Medulla oblongata (tissue), 1 donor: ENCODE data around the gene CLK2.
"Not testable (repeated sequence)": the region's sequence is repeated elsewhere in the genome, so short reads cannot be mapped to it uniquely, and the experiment has no call there.

Experiments used
- DNase-seq: peaks from one replicate; pipeline ENCODE4 v3.0.0-alpha.2; 2015; ENCODE audit errors: extremely low spot score

CLK2 gene

DNA sequence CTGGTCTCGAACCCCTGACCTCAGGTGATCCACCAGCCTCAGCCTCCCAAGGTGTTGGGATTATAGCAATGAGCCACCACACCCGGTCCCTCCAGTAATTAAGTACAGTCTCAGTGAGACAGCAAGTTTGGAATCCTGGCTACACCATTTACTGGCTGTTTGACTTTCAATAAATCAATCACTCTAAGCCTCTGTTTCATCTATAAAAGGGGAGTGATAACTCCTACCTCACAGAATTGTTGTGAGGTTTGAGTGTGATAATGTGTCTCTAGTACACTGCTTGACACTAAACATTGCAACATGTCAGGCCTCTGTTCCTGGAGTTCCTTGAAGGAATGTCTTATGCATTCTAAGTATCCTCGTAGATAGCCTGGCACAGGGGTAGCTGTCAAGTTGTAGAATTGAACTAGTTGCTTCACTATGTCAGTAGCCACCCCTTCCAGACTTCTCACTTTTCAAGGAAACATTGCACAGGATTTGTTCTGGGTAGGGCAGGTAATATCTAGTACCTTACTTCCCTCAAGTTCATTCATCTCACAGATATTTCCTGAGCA is 30.4 kb downstream of the CLK2 start:
- no peak for DNase-seq

DNA sequence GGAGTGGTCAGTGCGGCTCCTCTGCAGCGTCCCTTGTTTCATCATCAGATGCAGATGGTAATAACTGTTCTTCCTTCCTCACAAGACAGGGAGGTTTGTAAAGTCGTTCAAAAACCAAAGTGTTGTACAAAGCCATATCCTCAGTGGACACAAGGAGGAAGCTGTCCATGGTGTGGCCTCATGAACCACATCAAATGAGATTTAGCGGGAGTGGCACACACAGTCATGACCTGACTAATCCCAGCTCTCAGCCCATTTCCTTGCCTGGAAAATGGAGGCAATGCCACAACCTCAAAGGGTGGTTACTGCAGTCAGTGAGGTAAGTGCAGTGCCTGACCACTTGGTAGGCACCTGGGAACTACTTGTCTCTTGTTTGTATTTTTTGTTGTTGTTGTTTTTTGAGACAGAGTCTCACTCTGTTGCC is 31.5 kb downstream of the CLK2 start:
- no peak for DNase-seq

DNA sequence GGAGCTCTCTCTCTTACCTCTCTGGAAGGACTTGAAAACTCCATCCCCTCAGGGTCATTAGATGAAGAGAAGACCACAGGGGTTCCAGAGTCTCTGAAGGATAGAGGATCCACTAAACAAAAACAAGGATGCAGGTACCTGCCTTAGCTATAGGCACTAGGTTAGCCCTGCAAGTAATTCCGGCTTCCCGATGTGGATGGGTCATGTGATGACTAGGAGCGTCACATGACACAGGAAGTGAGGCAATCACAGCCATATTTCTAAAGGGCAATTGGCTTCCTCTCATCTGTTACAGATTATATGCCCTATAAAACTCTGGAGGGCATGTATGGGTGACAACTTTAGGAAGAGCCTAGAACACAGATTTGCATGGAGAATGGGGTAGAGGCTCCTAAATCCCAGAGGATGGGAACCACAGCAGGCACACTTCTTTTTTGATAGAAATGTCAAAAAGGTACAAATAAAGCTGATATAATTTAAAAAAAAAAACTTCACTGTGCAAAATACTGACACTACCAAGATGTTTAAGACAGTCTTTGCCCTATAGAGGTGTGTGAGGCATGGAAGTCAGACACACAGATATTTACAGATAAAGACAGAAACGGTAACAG is 32.1 kb downstream of the CLK2 start:
- peak; percentile 94 for DNase-seq

DNA sequence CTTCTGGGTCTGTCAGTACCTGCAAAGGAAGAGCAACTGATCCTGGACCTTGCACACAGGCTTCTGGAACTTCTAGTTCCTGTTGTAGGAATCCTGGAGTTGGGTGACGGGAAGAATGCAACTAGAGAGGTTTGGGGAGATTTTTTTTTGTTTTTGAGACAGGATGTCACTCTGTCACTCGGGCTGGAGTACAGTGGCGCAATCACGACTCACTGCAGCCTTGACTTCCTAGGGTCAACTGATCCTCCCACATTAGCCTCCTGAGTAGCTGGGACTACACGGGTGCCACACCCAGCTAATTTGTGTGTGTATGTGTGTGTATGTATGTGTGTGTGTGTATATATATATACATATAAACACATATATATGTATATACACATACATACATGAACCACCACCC is 36.9 kb downstream of the CLK2 start:
- no peak for DNase-seq

DNA sequence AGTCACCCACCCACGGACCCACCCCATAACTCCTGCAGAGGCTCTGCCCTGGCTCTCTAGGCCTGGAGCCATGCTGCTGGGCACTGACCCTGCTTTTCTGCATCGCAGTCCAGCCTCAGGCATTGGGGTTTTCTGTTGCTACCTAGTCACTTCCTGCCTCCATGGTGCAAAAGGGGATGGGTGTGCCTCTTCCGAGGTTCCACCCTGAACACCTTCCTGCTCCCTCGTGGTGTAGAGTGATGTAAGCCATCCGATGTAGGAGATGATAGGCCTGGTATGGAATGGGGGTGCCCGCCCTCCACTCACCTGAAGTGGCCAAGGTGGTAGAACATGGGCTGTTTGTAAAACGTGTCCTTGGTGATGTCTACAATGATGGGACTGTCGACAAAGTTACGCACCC is 37.9 kb downstream of the CLK2 start:
- not testable (repeated sequence) for DNase-seq

DNA sequence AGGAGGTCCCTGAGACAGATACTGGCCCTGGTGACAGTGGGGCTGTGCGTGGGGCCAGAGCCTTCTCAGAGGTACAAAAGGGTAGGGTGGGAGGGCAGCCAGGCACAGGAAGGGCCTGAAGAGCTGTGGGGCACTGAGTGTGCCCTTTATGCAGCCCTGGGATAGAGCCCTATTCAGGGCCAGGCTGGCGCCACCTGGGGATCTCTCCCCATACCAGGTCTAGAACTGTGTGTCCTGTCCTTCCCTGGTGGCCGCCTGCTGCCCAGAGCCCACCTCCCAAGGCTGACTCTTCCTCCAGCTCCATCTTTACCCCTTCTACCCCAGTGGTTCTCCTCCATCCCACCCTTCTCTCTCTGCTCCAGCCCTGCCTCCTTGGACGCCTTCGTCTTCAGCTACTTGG is 39.8 kb downstream of the CLK2 start:
- DNase-seq: not testable (repeated sequence)

DNA sequence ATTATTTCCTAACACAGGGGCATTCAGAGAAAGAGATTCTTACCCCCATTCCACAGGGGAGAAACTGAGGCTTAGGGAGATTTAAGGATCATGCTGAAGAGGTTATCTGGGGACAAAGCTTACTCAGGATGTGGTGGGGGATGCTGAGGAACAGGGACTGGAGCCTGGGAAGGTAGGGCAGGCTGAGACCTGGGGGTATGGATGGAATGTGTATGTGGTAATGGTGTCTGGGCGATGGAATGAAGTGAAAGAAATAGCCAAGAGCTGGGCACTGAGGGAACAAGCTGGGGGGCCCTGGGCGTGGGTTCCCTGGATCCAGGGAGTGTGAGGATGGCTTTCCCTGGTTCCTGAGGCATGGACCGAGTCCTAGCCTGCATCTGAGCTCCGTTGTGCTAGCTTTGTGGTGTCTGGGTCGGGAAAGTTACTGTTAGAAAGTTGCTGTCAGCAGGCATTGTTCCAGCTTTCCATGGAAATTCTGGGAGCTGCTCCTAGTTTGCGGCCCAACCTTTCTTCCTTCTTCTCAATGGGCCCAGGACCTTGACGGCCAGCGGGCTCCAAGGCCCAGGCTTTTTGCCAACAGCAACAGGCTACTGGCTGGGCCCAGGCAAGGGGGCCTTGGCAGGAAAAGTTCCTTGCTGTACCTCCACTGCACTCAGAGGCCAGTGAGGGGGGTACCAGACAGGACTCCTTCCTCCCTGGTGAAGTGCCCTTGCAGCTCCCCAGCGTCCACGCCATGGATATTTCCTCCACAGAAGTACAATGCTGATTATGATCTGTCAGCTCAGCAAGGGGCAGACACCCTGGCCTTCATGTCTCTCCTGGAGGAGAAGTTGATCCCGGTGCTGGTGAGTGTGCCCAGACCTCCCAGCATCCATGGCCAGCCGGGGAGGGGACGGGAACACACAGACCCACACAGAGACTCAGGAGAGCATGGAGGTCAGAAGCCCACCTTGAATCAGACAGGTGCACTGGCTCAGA is 41.0 kb downstream of the CLK2 start:
- peak; percentile 76 for DNase-seq

DNA sequence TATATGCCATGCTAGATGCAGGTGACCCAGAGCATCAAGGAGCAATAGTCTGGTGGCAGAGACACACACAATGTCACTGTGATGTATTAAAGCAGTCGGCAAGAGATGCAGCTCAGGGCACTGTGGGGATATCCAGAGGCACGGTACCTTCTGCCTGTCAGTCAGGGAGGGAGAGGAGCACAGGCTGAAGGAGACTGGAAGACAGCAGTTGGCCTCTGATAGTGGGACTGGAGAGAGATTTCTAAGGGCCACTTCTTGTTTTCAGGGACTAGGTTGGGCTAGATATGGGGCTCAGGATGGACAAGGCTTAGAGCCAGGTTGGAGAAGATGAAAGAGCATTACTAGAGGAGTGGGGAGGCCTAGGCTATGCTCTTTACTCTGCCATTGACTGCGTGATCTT is 42.0 kb downstream of the CLK2 start:
- not testable (repeated sequence) for DNase-seq

DNA sequence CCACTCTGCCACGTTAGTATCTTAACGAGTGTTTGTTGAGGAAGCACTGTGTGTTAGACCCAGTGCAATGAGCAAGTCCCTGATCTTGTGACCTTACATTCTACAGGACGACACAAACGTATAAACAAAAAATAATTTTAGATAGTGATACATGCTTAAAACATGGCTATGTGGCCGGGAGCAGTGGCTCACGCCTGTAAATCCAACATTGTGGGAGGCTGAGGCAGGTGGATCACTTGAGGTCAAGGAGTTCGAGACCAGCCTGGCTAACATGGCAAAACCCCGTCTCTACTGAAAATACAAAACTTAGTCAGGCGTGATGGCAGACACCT is 45.2 kb downstream of the CLK2 start:
- no peak for DNase-seq

DNA sequence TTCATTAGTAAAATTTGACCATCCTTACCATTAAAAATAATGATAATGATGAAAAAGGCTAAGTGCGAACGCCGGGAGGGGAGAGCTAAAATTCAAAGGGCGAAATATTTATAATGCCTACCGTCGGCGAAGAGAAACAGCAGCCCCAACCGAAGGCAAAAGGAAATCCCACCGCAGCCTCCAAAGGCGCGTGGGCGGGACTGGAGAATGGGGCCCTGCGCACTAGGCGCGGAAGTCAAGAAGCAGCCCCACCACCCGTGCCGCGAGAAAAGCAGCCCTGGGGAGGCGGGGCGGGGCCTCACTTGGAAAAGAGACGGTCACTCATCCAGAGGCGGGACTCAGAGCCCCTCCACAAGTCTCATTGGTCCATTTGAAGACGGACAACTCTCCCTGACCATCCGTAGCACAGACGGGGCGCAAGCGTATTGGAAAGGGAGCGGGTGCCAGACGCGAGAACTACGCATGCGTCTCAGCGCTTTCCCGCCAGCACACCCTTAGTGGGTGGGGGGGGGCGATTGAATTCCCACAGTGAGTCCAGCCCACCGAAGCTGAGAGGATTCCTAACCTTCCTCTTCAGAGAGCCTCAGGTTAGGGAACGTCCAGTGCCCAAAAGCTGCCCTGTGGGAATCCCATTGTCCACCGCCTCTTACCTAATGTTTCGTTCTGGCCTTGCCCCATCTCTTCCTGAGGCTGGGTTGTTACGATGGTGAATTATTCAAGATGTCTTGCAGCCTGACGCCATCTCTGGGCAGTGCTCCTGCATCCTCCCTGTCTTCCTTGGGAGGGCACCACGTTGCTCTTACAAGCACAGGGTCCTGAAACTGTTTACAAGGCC is 45.8 kb downstream of the CLK2 start:
- DNase-seq: peak; percentile 100

DNA sequence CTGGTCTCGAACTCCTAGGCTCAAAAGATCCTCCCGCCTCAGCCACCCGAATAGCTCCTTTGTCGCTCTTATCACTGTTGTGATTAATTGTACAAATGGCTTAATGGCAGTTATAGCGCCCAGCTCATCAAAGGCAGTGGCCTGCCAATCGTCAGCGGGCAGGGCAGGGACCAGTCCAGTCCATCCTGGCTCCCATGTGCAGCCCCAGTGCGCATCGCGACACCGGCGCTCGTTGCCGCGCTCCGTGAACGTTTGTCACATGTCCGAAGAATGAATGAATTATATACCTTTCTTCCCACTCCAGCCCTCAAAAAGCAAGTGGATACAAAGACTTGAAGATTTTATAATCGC is 46.4 kb downstream of the CLK2 start:
- peak; percentile 63 for DNase-seq

DNA sequence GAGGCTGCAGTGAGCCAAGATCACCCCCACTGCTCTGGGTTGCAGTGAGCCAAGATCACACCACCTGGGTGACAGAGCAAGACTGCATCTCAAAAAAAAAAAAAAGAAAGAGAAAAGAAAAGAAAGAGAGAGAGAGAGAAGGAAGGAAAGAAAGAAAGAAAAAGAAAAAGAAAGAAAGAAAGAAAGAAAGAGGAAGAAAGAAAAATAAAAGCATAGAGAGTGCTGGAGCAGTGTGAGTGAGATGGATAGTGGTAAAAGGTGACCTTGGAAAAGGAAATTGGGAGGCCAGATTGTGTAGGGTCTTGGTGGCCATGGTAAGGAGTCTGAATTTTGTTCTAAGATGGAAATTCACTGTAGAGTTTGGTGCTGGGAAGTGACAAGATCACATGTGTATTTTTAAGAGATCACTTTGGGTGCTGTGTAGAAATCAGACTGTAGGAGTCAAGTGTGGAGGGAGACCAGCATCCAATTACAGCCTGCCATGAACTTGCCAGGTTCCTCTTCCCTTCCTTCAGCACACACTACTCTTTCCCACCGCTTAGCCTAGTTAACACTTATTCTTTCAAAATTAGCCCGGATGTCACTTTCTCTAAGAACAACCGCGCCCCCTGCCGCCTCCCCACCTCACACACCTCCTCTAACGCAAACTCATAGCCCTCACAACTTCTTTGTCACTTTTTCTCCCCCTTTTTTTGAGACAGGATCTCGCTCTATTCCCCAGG is 47.0 kb downstream of the CLK2 start:
- peak; percentile 82 for DNase-seq

DNA sequence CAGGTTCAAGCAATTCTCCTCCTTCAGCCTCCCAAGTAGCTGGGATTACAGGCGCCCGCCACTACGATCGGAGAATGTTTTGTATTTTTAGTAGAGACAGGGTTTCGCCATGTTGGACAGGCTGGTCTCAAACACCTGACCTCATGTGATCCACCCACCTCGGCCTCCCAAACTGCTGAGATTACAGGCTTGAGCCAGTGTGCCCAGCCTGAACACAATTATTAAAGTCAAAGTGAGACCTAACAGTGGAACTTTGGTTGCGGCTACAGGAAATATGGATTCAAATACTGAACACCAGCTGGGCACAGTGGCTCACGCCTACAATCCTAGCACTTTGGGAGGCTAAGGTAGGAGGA is 47.9 kb downstream of the CLK2 start:
- not testable (repeated sequence) for DNase-seq

DNA sequence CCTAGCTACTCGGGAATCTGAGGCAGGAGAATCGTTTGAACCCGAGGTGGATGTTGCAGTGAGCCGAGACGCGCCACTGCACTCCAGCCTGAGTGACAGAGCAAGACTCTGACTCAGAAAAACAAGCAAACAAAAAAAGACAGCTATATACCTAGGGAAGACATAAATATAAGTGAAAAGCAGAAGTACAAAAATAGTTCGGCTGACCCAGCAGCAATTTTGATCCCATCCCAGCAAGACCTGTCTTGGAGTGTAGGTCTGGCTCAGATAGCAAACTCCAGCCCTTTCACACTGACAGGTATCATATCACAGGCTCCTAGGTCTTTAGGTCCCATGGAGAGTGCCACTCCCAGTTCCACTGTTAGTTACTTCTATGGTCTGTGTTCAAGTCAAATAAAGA is 50.3 kb downstream of the CLK2 start:
- no peak for DNase-seq

DNA sequence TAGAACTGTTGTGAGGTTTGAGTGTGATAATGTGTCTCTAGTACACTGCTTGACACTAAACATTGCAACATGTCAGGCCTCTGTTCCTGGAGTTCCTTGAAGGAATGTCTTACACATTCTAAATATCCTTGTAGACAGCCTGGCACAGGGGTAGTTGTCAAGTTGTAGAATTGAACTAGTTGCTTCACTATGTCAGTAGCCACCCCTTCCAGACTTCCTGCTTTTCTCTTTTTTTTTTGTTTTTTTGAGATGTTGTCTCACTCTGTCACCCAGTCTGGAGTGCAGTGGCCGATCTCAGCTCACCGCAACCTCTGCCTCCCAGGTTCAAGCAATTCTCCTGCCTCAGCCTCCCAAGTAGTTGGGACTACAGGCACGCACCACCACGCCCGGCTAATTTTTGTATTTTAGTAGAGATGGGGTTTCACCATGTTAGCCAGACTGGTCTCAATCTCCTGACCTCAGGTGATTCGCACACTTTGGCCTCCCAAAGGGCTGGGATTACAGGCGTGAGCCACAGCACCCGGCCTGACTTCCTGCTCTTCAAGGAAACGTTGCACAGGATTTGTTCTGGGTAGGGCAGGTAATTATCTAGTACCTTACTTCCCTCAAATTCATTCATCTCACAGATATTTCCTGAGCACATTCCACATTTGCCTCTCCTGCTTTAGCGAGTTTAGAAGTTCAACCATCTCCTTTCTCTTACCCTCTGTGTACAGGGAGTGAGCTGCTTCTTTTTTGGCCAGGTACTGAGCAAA is 52.9 kb downstream of the CLK2 start:
- DNase-seq: not testable (repeated sequence)

DNA sequence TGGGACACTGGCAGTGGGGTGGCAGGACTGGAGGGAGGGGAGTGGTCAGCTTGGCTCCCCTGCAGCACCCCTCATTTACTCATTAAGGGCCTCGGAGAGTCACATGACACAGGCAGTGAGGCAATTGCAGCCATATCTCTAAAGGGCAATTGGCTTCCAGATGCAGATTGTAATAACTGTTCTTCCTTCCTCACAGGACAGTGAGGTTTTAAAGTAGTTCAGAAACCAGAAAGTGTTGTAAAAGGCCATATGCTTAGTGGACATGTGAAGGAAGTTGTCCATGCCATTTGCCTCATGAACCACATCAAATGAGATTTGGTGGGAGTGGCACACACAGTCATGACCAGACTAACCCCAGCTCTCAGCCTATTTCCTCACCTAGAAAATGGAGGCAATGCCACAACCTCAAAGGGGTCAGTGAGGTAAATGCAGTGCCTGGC is 53.7 kb downstream of the CLK2 start:
- DNase-seq: peak; percentile 64

DNA sequence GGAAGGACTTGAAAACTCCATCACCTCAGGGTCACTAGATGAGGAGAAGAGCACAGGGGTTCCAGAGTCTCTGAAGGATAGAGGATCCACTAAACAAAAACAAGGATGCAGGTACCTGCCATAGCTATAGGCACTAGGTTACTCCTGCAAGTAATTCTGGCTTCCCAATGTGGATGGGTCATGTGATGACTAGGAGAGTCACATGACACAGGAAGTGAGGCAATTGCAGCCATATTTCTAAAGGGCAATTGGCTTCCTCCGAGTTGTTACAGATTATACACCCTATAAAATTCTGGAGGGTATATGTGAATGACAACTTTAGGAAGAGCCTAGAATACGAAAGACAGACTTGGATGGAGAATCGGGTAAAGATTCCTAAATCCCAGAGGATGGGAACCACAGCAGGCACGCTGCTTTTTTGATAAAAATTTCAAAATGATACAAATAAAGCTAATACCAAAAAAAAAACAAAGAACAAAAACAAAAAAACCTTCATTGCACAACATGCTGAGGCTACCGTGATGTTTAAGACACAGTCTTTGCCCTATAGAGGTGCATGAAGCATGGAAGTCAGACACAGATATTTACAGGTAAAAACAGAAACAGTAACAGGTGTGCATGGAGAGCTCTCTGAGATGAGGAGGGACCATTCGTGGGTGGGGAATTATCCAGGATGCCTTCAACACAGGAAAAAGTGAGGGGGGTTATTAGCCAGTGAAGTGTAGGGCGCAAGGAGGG is 54.3 kb downstream of the CLK2 start:
- peak; percentile 93 for DNase-seq

DNA sequence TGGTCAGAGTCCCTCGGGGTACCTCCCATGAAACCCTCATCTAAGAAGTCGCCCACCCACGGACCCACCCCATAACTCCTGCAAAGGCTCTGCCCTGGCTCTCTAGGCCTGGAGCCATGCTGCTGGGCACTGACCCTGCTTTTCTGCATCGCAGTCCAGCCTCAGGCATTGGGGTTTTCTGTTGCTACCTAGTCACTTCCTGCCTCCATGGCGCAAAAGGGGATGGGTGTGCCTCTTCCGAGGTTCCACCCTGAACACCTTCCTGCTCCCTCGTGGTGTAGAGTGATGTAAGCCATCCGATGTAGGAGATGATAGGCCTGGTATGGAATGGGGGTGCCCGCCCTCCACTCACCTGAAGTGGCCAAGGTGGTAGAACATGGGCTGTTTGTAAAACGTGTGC is 58.6 kb downstream of the CLK2 start:
- DNase-seq: not testable (repeated sequence)
